GM19099 (cell line): Measurements from ENCODE around the gene PHAF1.

Experiments used
- POLR2A ChIP-seq: IDR thresholded peaks from 3 replicates; pipeline ENCODE4 v1.6.1; 2011; ENCODE audit warnings: low read depth; ENCODE audit not compliant: insufficient read length; ENCODE audit errors: extremely low read depth

PHAF1 gene

DNA sequence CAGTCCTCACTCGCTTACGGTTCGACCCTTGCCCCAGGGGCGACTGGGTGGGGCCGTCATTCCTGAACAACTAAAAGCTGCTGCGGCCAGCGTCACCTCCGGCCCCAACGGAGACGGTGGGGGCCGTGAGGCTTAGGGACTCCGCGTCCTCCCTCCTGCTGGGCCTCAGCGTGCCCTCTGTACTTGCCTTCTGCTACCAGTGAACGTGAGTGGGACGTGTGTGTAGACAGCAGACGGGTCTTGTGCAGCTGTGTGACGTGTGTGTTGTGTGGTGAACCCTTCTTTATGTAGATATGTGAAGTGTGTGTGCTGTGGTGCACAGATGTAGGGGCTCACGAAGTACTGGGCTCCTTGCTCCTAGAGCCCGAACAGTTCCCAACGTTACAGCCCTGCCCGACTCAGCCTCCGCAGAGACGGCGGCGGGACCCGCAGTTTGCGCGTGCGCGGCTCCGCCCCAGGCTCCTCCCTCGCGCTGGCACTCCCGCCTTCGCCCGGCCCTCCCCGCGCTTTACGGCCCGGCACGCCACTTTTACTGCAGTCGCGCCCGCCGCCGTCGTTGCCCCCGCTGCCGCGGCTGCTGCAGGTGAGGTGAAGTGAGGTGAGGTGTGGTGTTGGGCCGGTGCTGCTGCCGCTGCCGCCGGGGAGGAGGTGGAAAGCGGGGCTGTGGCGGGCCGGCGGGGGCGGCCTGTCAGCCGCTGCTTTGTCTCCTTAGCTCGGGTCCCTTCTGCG, at the start of gene PHAF1:
Gene PHAF1 (plus strand): TSS at position 535 of the 729 bp plus-strand sequence. CDS start 235 bp downstream, outside the sequence.
- TF ChIP-seq POLR2A, result peak; percentile 84

DNA sequence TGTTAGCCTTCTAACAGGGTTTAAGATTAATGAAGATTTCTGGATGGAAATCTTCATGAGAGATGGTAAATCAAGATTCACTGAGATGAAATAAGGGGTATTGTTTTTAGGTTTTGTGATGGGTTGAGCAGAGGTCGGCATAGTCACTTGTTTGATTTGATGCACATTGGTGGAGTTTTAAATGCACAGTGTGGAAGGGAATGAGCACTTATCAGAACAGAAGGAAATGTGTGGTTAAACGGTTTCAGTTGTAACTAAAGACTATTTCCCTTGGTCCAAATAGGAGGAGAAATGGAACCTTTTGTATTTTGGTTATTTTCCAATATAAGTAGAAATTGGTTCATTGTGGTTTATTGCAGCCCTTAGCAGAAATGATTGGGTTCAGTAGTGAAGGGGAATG, 46.7 kb upstream of the PHAF1 start:
- no peak for TF ChIP-seq POLR2A

DNA sequence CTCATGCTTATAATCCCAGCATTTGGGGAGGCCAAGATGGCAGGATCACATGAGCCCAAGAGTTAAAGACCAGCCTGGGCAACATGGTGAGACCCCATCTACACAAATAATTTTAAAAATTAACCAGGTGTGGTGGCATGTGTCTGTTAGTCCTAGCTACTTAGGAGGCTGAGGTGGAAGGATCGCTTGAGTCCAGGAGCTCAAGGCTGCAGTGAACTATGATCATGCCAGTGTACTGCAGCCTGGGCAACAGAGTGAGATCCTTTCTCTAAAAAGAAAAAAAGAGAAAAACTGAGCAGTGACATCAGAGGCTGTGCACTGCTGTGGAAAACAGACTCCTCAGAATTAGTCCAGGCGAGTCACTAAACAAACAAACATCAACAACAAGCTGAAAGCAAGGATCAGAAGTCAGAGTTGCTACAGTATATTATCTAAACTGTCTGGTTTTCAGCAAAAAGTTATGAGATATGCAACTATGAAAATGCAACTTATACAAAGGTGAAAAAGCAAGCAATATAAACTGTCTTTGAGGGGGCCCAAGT, 41.5 kb upstream of the PHAF1 start:
- TF ChIP-seq POLR2A, result no peak

- TF ChIP-seq POLR2A, result no peak
These were observed 38.2 kb upstream of the PHAF1 start for GRCh38 chr16:67071476-67072048.

DNA sequence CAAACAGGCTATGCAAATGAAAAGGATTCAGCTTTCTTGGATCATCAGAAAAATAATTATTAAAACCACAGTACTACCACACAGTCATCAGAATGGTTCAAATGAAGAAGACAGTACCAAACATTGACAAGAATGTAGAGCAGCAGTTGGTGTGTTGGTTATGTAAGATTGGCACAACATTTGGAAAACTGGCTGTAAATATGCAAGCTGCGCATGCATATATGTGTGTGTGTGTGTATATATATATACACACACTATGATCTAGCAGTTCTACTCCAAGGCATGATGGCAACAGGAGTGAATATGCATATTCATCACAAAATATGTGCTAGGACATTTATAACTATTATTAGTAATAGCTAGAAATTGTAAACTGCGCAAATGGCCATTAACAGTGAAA, 34.4 kb upstream of the PHAF1 start:
- TF ChIP-seq POLR2A, result no peak

GRCh38 chr16:67077871-67078270, 31.9 kb upstream of the PHAF1 start:
- TF ChIP-seq POLR2A, result no peak

DNA sequence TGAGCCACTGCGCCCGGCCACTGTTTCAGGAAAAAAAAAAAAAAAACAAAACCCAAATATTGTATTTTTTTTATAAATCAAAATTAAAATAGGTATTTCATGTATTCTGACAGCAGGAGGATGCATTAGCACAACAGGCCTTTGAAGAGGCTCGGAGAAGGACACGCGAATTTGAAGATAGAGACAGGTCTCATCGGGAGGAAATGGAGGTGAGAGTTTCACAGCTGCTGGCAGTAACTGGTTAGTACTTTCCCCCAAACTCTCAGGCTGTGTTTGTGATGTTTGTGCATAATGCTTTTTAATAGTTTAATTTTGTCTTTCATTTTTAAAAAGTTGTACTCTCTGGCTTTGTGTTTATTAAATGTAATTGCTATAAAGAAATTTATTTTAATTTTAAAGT, 27.6 kb upstream of the PHAF1 start:
- no peak for TF ChIP-seq POLR2A

- TF ChIP-seq POLR2A, result no peak
These were observed 26.9 kb upstream of the PHAF1 start for GRCh38 chr16:67082891-67083290.

DNA sequence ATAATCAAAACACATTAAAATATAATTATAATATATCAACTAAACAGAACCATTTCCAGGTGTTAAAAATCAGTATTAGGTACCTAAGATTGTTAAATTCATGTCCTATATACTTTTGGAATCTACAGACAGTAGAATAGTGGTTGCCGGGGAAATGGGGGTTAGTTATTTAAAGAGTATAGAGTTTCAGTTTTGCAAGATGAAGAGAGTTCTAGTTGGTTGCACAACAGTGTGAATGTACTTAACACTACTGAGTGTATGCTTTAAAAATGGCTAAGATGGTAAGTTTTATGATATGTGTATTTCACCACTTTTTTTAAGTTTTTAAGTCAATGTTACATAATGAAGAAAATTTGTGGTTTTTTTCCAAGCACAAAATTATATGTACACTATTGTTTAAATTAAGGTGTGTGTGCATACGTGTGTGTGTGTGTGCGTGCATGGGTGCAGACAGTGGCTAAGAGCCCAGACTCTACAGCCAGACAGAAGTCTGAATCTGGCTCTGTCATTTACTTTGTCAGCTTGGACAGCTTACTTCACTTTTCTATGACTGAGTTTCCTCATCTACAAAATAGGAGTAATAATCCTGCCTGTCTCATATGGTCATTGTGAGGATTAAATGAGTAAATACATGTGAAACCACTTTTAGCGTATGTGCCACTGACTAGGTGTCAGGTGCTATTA, 25.3 kb upstream of the PHAF1 start:
- no peak for TF ChIP-seq POLR2A

DNA sequence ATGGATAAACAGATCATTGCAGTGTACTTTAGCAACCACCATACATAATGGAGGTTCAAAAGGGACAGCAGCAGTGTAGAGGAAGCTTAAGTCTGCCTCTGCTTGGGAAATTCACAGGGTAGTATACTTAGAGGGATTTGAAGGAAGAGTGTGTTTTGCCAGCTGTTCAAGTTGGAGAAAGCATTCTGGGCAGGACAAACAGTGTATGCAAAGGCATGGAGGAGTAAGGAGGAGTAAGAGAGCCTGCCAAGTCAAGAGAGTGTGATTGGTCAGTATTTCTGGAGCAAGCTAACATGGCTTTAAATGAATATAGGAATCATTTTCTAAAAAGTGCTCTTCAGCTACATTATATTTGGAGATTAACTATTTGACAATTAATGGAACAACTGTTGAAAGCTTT, 22.9 kb upstream of the PHAF1 start:
- no peak for TF ChIP-seq POLR2A

- TF ChIP-seq POLR2A, result no peak
These were observed 22.4 kb upstream of the PHAF1 start for GRCh38 chr16:67087291-67087690.

GRCh38 chr16:67087803-67088202, 21.9 kb upstream of the PHAF1 start:
- TF ChIP-seq POLR2A, result no peak

- TF ChIP-seq POLR2A, result no peak
These were observed 21.2 kb upstream of the PHAF1 start for GRCh38 chr16:67088551-67088950.

DNA sequence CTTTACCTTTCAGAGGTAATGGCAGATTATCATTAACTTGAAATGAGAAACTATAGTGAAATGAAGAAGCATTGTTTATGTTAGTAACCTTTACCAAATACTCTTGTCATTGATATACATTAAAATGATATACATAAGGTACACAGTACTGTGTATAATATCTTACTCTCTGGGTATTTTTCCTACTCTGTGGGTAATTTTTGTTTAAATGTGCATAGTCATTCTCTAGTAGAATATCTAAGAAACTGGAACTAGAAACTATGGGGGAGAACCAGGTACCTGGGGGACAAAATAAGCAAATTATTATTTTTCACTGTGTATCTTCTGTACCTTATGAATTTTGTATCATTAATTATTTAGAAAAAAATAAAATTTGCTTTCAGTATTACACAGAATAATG, 20.6 kb upstream of the PHAF1 start:
- TF ChIP-seq POLR2A, result no peak

DNA sequence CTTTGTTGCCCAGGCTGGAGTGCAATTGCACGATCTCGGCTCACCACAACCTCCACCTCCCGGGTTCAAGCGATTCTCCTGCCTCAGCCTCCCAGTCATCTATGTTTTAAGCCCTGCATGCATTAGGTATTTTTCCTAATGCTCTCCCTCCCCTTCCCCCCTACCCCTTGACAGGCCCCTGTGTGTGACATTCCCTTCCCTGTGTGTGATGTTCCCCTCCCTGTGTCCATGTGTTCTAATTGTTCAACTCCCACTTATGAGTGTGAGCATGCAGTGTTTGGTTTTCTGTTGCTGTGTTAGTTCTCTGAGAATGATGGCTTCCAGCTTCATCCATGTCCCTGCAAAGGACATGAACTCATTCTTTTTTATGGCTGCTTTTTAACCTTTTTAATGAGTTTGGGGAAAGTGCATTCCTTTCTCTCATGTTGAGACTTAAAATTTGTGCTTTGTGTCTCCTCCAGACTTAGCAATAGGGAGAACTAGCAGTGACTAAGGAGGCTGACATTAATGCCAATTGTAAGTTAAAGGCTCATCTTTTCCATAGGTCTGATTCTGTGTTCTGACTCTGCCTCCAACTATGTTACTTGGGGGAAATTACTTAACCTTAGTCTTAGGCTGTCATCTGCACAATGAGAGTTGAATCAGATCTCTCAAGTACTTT, 17.7 kb upstream of the PHAF1 start:
- no peak for TF ChIP-seq POLR2A
